Smooth muscle cell (in vitro differentiated cells): ENCODE data around the gene CCM2. TPM values are rescaled to one million over a fixed set of nuclear protein-coding genes. Genes with fewer than 3 reads are reported as not detected.

Experiments used
- DNase-seq: peaks from one replicate; lab custom pipeline; 2025; ENCODE audit not compliant: unreplicated experiment; lab: John Stamatoyannopoulos, UW
- H2AFZ ChIP-seq: fragments of 200-600 bp; sonication (generic); 2 replicates; pipeline ENCODE4 v1.6.0; 2016; ENCODE audit warnings: antibody characterized with exemption, low read depth, mild to moderate bottlenecking
- H3F3A ChIP-seq: fragments of 200-600 bp; sonication (generic); 2 replicates; pipeline ENCODE4 v1.6.0; 2017; ENCODE audit warnings: antibody characterized with exemption, low read depth
- H3K27ac ChIP-seq: fragments of 200-600 bp; sonication (generic); 2 replicates; pipeline ENCODE4 v1.5.1; 2016; ENCODE audit warnings: low read depth, mild to moderate bottlenecking
- H3K27me3 ChIP-seq: fragments of 200-600 bp; sonication (generic); 2 replicates; pipeline ENCODE4 v1.6.1; 2016; ENCODE audit warnings: low read depth, mild to moderate bottlenecking
- H3K36me3 ChIP-seq: fragments of 200-600 bp; sonication (generic); 2 replicates; pipeline ENCODE4 v1.5.1; 2016; ENCODE audit warnings: low read depth
- H3K4me1 ChIP-seq: fragments of 200-600 bp; sonication (generic); 2 replicates; pipeline ENCODE4 v1.5.1; 2016; ENCODE audit warnings: low read depth
- H3K4me2 ChIP-seq: fragments of 200-600 bp; sonication (generic); 2 replicates; pipeline ENCODE4 v1.6.0; 2016; ENCODE audit warnings: mild to moderate bottlenecking
- H3K4me3 ChIP-seq: fragments of 200-600 bp; sonication (generic); 2 replicates; pipeline ENCODE4 v1.5.1; 2016; ENCODE audit warnings: mild to moderate bottlenecking
- H3K79me2 ChIP-seq: fragments of 200-600 bp; sonication (generic); 2 replicates; pipeline ENCODE4 v1.6.0; 2016; ENCODE audit warnings: low read depth, mild to moderate bottlenecking
- H3K9ac ChIP-seq: fragments of 200-600 bp; sonication (generic); 2 replicates; pipeline ENCODE4 v1.6.0; 2016; ENCODE audit warnings: low read depth
- H3K9me3 ChIP-seq: fragments of 200-600 bp; sonication (generic); replicated peaks from 2 replicates; pipeline ENCODE4 v1.5.1; 2016; ENCODE audit warnings: low read depth
- H4K20me1 ChIP-seq: fragments of 200-600 bp; sonication (generic); 2 replicates; pipeline ENCODE4 v1.6.0; 2016; ENCODE audit warnings: low read depth
- WGBS: methylation state at CpG from one replicate; pipeline ENCODE4 v1.1.7; 2016; ENCODE audit warnings: low lambda C conversion rate; 5-methylcytosine and 5-hydroxymethylcytosine counted together
- polyA plus RNA-seq: library from polyadenylated mRNA; unstranded; fragments of >200 nt; fragmentation: Nextera tagmentation; extraction: Ambion mirVana; gene quantifications from 2 replicates; pipeline ENCODE4 v1.2.1, GENCODE V29; 2016
- total RNA-seq: library from RNA; depleted of rRNA; stranded (reverse); fragments of >200 nt; gene quantifications from 2 replicates; pipeline ENCODE4 v1.2.3, GENCODE V29; 2014
- TF ChIP-seq, protein P1 (sequence below): fragments of 200-600 bp; sonication (generic); IDR thresholded peaks from 2 replicates; pipeline ENCODE4 v1.5.1; 2017; ENCODE audit warnings: borderline replicate concordance, mild to moderate bottlenecking, antibody characterized with exemption; ENCODE audit not compliant: insufficient read depth, poor library complexity, severe bottlenecking

The CCM2 gene
- total and polyA plus RNA-seq, 2 experiments from 2014 or later: 32.6 to 85.5 TPM

DNA sequence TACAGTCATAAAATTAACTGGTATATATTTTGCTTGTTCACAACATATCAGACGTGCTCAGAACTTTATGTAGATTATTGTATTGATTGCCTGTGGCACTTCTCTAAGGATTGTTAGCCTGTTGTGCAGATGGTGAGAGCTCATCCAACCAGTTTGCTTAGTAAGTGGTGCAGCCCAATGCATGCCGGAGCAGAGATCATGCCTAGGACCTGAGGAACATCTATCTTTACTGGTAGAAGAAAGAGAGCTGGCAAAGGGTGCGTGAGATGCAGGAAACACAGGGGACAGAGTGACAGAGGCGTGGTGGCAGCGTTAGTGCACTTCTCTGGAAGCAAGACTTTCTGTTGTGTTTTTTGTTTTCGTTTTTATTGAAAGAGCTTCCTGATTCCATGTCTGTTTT is 35.9 kb downstream of the CCM2 start:
- 87% methylated on average over 6 of the region's 6 CpGs for WGBS
- Histone ChIP-seq H3F3A (no peaks in the 10 kb centered on the region), H2AFZ (no peak overlapping the region), H4K20me1 (peaks cover 67% of the 10 kb centered on the region), H3K79me2 (peaks cover 48% of the 10 kb centered on the region), H3K4me1 (peaks cover 30% of the 10 kb centered on the region), H3K27ac (no peak overlapping the region), H3K9ac (no peak overlapping the region), H3K9me3 (no peaks in the 10 kb centered on the region), H3K4me3 (no peak overlapping the region), H3K4me2 (no peak overlapping the region), H3K36me3 (no peaks in the 10 kb centered on the region), H3K27me3 (no peaks in the 10 kb centered on the region)
- DNase-seq: no peak
- TF ChIP-seq, protein P1, sequence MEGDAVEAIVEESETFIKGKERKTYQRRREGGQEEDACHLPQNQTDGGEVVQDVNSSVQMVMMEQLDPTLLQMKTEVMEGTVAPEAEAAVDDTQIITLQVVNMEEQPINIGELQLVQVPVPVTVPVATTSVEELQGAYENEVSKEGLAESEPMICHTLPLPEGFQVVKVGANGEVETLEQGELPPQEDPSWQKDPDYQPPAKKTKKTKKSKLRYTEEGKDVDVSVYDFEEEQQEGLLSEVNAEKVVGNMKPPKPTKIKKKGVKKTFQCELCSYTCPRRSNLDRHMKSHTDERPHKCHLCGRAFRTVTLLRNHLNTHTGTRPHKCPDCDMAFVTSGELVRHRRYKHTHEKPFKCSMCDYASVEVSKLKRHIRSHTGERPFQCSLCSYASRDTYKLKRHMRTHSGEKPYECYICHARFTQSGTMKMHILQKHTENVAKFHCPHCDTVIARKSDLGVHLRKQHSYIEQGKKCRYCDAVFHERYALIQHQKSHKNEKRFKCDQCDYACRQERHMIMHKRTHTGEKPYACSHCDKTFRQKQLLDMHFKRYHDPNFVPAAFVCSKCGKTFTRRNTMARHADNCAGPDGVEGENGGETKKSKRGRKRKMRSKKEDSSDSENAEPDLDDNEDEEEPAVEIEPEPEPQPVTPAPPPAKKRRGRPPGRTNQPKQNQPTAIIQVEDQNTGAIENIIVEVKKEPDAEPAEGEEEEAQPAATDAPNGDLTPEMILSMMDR: no peak

DNA sequence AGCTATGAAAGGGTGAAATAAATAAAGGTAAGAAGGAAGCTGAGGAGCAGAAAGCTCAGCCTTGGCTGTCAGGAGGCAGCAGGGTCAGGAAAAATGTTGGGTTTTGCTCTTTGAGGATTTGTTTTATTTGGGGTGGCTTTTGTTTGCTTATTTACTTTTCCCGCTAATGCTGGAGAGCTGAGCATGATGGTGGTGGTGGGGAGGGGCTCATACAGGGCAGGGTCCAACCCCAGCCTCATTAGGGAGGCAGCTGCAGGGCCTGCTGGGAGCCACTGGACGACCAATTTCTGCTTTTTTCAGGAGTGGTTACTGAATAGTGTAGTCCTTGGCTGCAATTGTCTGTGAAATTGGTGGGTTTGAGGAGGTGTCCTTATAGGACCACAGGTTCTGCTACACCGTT is 36.3 kb downstream of the CCM2 start:
- TF ChIP-seq, protein P1: no peak
- peaks cover 67% of the 10 kb centered on the region for H4K20me1 ChIP-seq
- H2AFZ ChIP-seq: no peak overlapping the region
- no peak for DNase-seq
- H3K4me1 ChIP-seq: peaks cover 30% of the 10 kb centered on the region
- peaks cover 46% of the 10 kb centered on the region for H3K79me2 ChIP-seq
- H3K4me3 ChIP-seq: no peak overlapping the region
- no peak overlapping the region for H3K27ac ChIP-seq
- WGBS: 87% methylated on average over 3 of the region's 3 CpGs
- no peaks in the 10 kb centered on the region for H3K9me3 ChIP-seq
- H3F3A ChIP-seq: no peaks in the 10 kb centered on the region
- no peak overlapping the region for H3K4me2 ChIP-seq
- no peaks in the 10 kb centered on the region for H3K27me3 ChIP-seq
- H3K9ac ChIP-seq: no peak overlapping the region
- no peaks in the 10 kb centered on the region for H3K36me3 ChIP-seq

DNA sequence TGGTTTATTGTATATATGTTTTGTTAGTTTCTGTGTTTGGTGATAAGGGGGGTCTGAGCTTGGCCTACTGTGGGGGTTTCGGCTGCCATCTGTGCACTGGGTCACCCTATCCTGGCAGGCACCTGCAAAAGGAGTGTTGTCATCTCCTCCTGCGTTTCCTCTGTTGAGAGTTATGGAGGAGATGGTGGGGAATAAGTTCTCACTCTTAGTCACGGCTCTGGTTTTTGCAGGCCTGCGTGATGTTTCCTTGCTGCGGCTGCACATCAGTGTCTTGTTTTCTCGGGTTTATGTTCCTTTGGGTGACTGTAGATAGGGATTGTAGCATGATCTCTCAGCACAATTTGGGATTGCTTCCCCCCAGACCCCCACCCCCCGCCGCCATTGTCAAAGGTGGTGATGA is 36.8 kb downstream of the CCM2 start:
- Histone ChIP-seq H3K4me3 (no peak overlapping the region), H3K27ac (no peak overlapping the region), H3K4me1 (peaks cover 27% of the 10 kb centered on the region), H2AFZ (no peak overlapping the region), H3K9ac (no peak overlapping the region), H4K20me1 (peaks cover 68% of the 10 kb centered on the region), H3K79me2 (peaks cover 42% of the 10 kb centered on the region), H3K4me2 (no peak overlapping the region), H3K27me3 (no peaks in the 10 kb centered on the region), H3F3A (no peaks in the 10 kb centered on the region), H3K9me3 (no peaks in the 10 kb centered on the region), H3K36me3 (no peaks in the 10 kb centered on the region)
- DNase-seq: no peak
- TF ChIP-seq, protein P1: no peak
- WGBS: 96% methylated on average over 8 of the region's 8 CpGs

DNA sequence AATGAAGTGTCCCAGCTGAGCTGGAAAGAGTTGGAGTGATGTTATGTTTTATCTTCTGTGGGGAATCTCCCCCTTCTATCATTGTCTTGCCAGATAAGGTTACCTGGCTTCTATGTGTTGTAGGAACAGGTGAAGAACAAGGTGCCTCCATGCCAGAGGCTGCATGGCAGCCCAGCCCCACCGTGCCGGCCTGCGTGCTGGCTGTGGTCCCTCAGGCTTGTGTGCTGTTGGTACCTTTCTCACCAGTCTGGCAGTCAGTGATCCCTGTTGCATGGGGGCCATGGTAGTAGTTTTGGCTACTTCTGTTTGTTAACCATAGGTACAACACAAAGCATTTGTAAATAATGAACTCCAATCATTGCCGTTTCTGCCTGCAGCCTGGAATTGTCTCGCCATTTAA is 37.9 kb downstream of the CCM2 start:
- Histone ChIP-seq H3K9me3 (no peaks in the 10 kb centered on the region), H3K4me3 (no peak overlapping the region), H3K36me3 (peaks cover under 1% of the 10 kb centered on the region), H3K27ac (no peak overlapping the region), H3K4me2 (no peak overlapping the region), H3K9ac (no peak overlapping the region), H3F3A (no peaks in the 10 kb centered on the region), H4K20me1 (peaks cover 61% of the 10 kb centered on the region), H2AFZ (no peak overlapping the region), H3K27me3 (no peaks in the 10 kb centered on the region), H3K79me2 (peaks cover 41% of the 10 kb centered on the region), H3K4me1 (peaks cover 27% of the 10 kb centered on the region)
- DNase-seq: no peak
- 93% methylated on average over 5 of the region's 5 CpGs for WGBS
- TF ChIP-seq, protein P1: no peak
